Stomach (tissue), 4 donors: ENCODE results near the gene ATG5.

Experiments
- EP300 ChIP-seq: sonication (generic); formaldehyde crosslinking; IDR thresholded peaks from one replicate; pipeline ENCODE4 v1.6.1; 2017; ENCODE audit warnings: antibody characterized with exemption
- POLR2A ChIP-seq, 4 donors: fragments of 450-650 bp; IDR thresholded peaks; one replicate each; pipeline ENCODE4 v1.6.1; 2016; ENCODE audit warnings: antibody characterized with exemption in 4 of 4, control low read depth in 2 of 4, mild to moderate bottlenecking in 1 of 4, moderate library complexity in 1 of 4
- POLR2AphosphoS5 ChIP-seq, 3 donors: sonication (generic); formaldehyde crosslinking; IDR thresholded peaks; one replicate each; pipeline ENCODE4 v1.6.1; 2016; ENCODE audit warnings: antibody characterized with exemption in 3 of 3
- TF ChIP-seq, protein P1 (sequence below), 7 experiments: fragments of 450-650 bp in 4 of 7; fragments of 200-600 bp in 3 of 7; sonication (generic) in 3 of 7; IDR thresholded peaks; one replicate each; pipeline ENCODE4 v1.5.1; 2016 to 2019; ENCODE audit warnings: antibody characterized with exemption in 7 of 7, control low read depth in 2 of 7, mild to moderate bottlenecking in 1 of 7

DNA sequence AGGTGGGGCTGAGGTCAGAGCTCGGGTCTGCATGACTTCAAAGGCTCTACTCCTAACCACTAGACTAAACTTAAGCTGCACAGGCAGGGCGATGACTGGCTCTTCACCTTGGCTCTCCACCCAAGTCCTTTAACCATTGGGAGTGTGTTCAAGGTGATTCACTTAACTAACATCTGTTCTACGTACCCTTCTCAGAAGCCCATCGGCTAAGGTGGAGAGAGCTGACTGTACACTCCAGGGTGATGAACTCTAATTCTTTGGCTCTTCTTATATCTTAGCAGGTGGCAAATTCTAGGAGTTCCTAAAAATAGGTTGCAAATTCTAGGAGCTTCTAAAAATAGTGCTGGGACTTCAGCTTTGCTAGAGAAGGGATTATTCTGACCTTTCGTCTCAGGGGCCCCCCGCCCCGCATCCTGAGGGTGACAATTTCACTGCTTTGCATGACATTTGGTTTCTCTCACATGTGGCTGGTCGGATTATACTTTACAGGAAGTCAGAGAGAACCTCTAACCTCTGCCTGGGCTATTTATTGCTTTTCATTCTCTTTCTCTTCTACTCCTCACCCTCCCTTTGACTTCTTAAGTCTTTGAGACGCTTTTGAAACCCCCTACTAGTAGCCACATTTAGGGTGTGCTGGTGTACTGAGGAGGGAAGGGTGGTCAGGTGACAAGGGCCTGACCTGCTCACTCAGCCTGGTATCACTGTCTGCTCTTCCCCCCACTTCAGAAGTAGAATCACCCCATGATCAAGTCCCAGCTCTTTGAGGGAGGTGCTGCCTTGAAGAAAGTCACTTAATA, 183.9 kb downstream of the ATG5 start:
- TF ChIP-seq POLR2A (IDR thresholded peaks at IDR 0.05) (no peak), POLR2AphosphoS5 (IDR thresholded peaks at IDR 0.05) (no peak), EP300 (no peak)
- TF ChIP-seq, protein P1, sequence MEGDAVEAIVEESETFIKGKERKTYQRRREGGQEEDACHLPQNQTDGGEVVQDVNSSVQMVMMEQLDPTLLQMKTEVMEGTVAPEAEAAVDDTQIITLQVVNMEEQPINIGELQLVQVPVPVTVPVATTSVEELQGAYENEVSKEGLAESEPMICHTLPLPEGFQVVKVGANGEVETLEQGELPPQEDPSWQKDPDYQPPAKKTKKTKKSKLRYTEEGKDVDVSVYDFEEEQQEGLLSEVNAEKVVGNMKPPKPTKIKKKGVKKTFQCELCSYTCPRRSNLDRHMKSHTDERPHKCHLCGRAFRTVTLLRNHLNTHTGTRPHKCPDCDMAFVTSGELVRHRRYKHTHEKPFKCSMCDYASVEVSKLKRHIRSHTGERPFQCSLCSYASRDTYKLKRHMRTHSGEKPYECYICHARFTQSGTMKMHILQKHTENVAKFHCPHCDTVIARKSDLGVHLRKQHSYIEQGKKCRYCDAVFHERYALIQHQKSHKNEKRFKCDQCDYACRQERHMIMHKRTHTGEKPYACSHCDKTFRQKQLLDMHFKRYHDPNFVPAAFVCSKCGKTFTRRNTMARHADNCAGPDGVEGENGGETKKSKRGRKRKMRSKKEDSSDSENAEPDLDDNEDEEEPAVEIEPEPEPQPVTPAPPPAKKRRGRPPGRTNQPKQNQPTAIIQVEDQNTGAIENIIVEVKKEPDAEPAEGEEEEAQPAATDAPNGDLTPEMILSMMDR (IDR thresholded peaks at IDR 0.05), result no peak
